HEK293 (cell line): ENCODE measurements around the gene DLX6.
A peak's percentile ranks its signal among the peaks of the same experiment; 100 is the strongest.

ENCODE experiments used
- EGR2 ChIP-seq: fragments of 450-650 bp; formaldehyde crosslinking; IDR thresholded peaks from 2 replicates; pipeline ENCODE4 v1.5.1; 2016; ENCODE audit warnings: low read depth, missing biosample characterization, missing genetic modification characterization
- GLIS1 ChIP-seq: fragments of 450-650 bp; formaldehyde crosslinking; IDR thresholded peaks from 2 replicates; pipeline ENCODE4 v1.5.1; 2016; ENCODE audit warnings: missing biosample characterization, missing genetic modification characterization
- MEIS1 ChIP-seq: sonication (generic); formaldehyde crosslinking; IDR thresholded peaks from 2 replicates; pipeline ENCODE4 v1.8.1; 2022; ENCODE audit warnings: missing genetic modification reagents, mild to moderate bottlenecking, borderline replicate concordance
- SP3 ChIP-seq: fragments of 450-650 bp; formaldehyde crosslinking; IDR thresholded peaks from 2 replicates; pipeline ENCODE4 v1.5.1; 2016; ENCODE audit warnings: missing biosample characterization, missing genetic modification characterization
- ZBTB17 ChIP-seq: fragments of 450-650 bp; formaldehyde crosslinking; IDR thresholded peaks from 2 replicates; pipeline ENCODE4 v1.5.1; 2016; ENCODE audit warnings: missing biosample characterization, missing genetic modification characterization
- ZBTB20 ChIP-seq: fragments of 450-650 bp; formaldehyde crosslinking; IDR thresholded peaks from 2 replicates; pipeline ENCODE4 v1.5.1; 2016; ENCODE audit warnings: missing biosample characterization, missing genetic modification characterization
- ZEB2 ChIP-seq: fragments of 450-650 bp; formaldehyde crosslinking; IDR thresholded peaks from 2 replicates; pipeline ENCODE4 v1.5.1; 2016; ENCODE audit warnings: missing biosample characterization, missing genetic modification characterization
- ZFHX2 ChIP-seq: fragments of 450-650 bp; formaldehyde crosslinking; conservative IDR thresholded peaks from 2 replicates; pipeline ENCODE4 v1.5.1; 2016; ENCODE audit warnings: missing biosample characterization, missing genetic modification characterization
- ZNF157 ChIP-seq: fragments of 450-650 bp; formaldehyde crosslinking; IDR thresholded peaks from 2 replicates; pipeline ENCODE4 v1.5.1; 2016; ENCODE audit warnings: missing biosample characterization, missing genetic modification characterization
- ZNF335 ChIP-seq: fragments of 450-650 bp; formaldehyde crosslinking; conservative IDR thresholded peaks from 2 replicates; pipeline ENCODE4 v1.5.1; 2016; ENCODE audit warnings: missing biosample characterization, missing genetic modification characterization
- ZNF350 ChIP-seq: fragments of 450-650 bp; formaldehyde crosslinking; IDR thresholded peaks from 2 replicates; pipeline ENCODE4 v1.5.0; 2017; ENCODE audit warnings: missing biosample characterization, mild to moderate bottlenecking, missing genetic modification characterization
- ZNF391 ChIP-seq: fragments of 450-650 bp; formaldehyde crosslinking; IDR thresholded peaks from 2 replicates; pipeline ENCODE4 v1.5.1; 2016; ENCODE audit warnings: low read depth, missing biosample characterization, missing genetic modification characterization, borderline replicate concordance
- ZNF394 ChIP-seq: fragments of 450-650 bp; formaldehyde crosslinking; IDR thresholded peaks from 2 replicates; pipeline ENCODE4 v1.5.1; 2016; ENCODE audit warnings: missing biosample characterization, missing genetic modification characterization, mild to moderate bottlenecking, moderate library complexity, borderline replicate concordance
- ZNF561 ChIP-seq: fragments of 450-650 bp; IDR thresholded peaks from 2 replicates; pipeline ENCODE4 v1.5.1; 2018; ENCODE audit warnings: missing biosample characterization, missing genetic modification characterization, borderline replicate concordance
- ZNF610 ChIP-seq: fragments of 450-650 bp; formaldehyde crosslinking; IDR thresholded peaks from 2 replicates; pipeline ENCODE4 v1.5.1; 2016; ENCODE audit warnings: missing biosample characterization, missing genetic modification characterization, borderline replicate concordance
- ZNF626 ChIP-seq: fragments of 450-650 bp; sonication (Bioruptor Pico); formaldehyde crosslinking; IDR thresholded peaks from 2 replicates; pipeline ENCODE4 v1.5.1; 2018; ENCODE audit warnings: missing biosample characterization, missing genetic modification characterization, inconsistent platforms
- ZNF76 ChIP-seq: fragments of 450-650 bp; formaldehyde crosslinking; IDR thresholded peaks from 2 replicates; pipeline ENCODE4; 2016; ENCODE audit warnings: low read depth, missing biosample characterization, missing genetic modification characterization, borderline replicate concordance
- TF ChIP-seq, protein P1 (sequence below): fragments of 450-650 bp; formaldehyde crosslinking; IDR thresholded peaks from 2 replicates; pipeline ENCODE4 v1.5.1; 2016; ENCODE audit warnings: missing biosample characterization, missing genetic modification characterization
- TF ChIP-seq, protein P2 (sequence below): fragments of 450-650 bp; formaldehyde crosslinking; IDR thresholded peaks from 2 replicates; pipeline ENCODE4 v1.5.1; 2016; ENCODE audit warnings: missing biosample characterization, missing genetic modification characterization, low read depth
- TF ChIP-seq, protein P3 (sequence below): fragments of 450-650 bp; formaldehyde crosslinking; IDR thresholded peaks from 2 replicates; pipeline ENCODE4 v1.5.1; 2017; ENCODE audit warnings: missing biosample characterization, mild to moderate bottlenecking, missing genetic modification characterization, moderate library complexity
- TF ChIP-seq, protein P4 (sequence below): fragments of 450-650 bp; formaldehyde crosslinking; IDR thresholded peaks from 2 replicates; pipeline ENCODE4 v1.5.1; 2017; ENCODE audit warnings: missing biosample characterization, missing genetic modification characterization
- TF ChIP-seq, protein P5 (sequence below): fragments of 450-650 bp; formaldehyde crosslinking; IDR thresholded peaks from 2 replicates; pipeline ENCODE4 v1.5.1; 2016; ENCODE audit warnings: missing biosample characterization, missing genetic modification characterization

The DLX6 gene

DNA sequence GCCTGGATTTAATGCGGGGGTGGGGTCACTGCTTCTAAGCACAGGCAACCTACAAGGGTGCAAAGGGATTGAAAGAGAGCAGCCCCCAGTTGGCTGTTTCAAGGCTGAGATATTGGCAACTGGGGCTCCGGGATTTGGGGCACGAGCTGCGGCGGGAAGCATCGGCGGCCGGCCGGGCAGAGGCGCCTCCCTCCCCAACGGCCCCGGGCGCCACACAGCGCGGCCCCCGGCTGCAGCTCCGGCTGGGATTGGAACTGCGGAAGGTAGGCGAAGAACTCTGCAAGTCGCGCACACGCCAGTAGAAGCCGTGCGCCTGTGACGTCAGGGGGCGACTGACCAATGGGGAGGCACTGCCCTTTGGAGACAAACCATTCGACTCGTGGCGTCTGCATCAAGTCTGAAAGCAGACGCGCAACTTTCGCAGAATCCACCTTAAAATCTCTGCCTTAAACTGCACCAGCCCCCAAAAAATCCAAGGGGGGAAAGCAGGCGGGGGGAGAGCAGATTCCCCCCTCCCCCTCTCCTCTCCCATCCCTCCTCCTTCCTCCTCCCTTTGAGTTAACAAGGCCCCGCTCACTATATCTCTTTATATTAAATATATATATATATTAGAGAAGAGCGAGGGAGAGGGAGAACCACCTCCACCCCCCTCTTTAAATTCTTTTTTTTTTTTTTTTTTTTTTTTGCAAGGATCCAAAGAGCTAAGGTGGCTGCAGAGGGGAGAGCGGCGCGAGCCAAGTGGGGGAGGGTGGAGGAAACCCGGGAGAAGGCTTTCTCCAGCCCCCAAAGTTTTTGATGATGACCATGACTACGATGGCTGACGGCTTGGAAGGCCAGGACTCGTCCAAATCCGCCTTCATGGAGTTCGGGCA is at the start of gene DLX6 (continued):
- TF ChIP-seq ZNF394 (tag by site-specific recombination) = peak; percentile 15; the same call in 1 of the 2 replicates
- TF ChIP-seq ZNF335 (tag by site-specific recombination) = peak; percentile 74
- no peak for TF ChIP-seq ZNF626 (tag by site-specific recombination)
- 0 out of 2 replicates have a peak, but pooled peaks have one; percentile 26 for TF ChIP-seq ZNF610 (tag by site-specific recombination)
- TF ChIP-seq, protein P1, sequence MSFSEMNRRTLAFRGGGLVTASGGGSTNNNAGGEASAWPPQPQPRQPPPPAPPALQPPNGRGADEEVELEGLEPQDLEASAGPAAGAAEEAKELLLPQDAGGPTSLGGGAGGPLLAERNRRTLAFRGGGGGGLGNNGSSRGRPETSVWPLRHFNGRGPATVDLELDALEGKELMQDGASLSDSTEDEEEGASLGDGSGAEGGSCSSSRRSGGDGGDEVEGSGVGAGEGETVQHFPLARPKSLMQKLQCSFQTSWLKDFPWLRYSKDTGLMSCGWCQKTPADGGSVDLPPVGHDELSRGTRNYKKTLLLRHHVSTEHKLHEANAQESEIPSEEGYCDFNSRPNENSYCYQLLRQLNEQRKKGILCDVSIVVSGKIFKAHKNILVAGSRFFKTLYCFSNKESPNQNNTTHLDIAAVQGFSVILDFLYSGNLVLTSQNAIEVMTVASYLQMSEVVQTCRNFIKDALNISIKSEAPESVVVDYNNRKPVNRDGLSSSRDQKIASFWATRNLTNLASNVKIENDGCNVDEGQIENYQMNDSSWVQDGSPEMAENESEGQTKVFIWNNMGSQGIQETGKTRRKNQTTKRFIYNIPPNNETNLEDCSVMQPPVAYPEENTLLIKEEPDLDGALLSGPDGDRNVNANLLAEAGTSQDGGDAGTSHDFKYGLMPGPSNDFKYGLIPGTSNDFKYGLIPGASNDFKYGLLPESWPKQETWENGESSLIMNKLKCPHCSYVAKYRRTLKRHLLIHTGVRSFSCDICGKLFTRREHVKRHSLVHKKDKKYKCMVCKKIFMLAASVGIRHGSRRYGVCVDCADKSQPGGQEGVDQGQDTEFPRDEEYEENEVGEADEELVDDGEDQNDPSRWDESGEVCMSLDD = peak; percentile 71; the same call in 1 of the 2 replicates
- 0 out of 2 replicates have a peak, but pooled peaks have one; percentile 43 for TF ChIP-seq ZBTB17
- 0 out of 2 replicates have a peak, but pooled peaks have one; percentile 22 for TF ChIP-seq SP3 (tag by site-specific recombination)
- TF ChIP-seq, protein P2, sequence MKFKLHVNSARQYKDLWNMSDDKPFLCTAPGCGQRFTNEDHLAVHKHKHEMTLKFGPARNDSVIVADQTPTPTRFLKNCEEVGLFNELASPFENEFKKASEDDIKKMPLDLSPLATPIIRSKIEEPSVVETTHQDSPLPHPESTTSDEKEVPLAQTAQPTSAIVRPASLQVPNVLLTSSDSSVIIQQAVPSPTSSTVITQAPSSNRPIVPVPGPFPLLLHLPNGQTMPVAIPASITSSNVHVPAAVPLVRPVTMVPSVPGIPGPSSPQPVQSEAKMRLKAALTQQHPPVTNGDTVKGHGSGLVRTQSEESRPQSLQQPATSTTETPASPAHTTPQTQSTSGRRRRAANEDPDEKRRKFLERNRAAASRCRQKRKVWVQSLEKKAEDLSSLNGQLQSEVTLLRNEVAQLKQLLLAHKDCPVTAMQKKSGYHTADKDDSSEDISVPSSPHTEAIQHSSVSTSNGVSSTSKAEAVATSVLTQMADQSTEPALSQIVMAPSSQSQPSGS (tag by site-specific recombination) = peak; percentile 86
- no peak for TF ChIP-seq MEIS1
- TF ChIP-seq ZNF391 (tag by site-specific recombination) = no peak
- peak; percentile 77; the same call in 1 of the 2 replicates for TF ChIP-seq ZNF561 (tag by site-specific recombination)
- TF ChIP-seq, protein P3, sequence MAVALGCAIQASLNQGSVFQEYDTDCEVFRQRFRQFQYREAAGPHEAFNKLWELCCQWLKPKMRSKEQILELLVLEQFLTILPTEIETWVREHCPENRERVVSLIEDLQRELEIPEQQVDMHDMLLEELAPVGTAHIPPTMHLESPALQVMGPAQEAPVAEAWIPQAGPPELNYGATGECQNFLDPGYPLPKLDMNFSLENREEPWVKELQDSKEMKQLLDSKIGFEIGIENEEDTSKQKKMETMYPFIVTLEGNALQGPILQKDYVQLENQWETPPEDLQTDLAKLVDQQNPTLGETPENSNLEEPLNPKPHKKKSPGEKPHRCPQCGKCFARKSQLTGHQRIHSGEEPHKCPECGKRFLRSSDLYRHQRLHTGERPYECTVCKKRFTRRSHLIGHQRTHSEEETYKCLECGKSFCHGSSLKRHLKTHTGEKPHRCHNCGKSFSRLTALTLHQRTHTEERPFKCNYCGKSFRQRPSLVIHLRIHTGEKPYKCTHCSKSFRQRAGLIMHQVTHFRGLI (tag by site-specific recombination) = no peak
- peak; percentile 42; the same call in 1 of the 2 replicates for TF ChIP-seq ZEB2 (tag by site-specific recombination)
- peak; percentile 25; the same call in 1 of the 2 replicates for TF ChIP-seq ZNF76 (tag by site-specific recombination)
- TF ChIP-seq ZBTB20 (tag by site-specific recombination) = peak; percentile 96
- peak; percentile 89 for TF ChIP-seq ZNF350 (tag by site-specific recombination)
- peak; percentile 16; the same call in 1 of the 2 replicates for TF ChIP-seq EGR2 (tag by site-specific recombination)
- peak; percentile 39; the same call in 1 of the 2 replicates for TF ChIP-seq ZFHX2 (tag by site-specific recombination)
- TF ChIP-seq ZNF157 (tag by site-specific recombination) = no peak
- TF ChIP-seq, protein P4, sequence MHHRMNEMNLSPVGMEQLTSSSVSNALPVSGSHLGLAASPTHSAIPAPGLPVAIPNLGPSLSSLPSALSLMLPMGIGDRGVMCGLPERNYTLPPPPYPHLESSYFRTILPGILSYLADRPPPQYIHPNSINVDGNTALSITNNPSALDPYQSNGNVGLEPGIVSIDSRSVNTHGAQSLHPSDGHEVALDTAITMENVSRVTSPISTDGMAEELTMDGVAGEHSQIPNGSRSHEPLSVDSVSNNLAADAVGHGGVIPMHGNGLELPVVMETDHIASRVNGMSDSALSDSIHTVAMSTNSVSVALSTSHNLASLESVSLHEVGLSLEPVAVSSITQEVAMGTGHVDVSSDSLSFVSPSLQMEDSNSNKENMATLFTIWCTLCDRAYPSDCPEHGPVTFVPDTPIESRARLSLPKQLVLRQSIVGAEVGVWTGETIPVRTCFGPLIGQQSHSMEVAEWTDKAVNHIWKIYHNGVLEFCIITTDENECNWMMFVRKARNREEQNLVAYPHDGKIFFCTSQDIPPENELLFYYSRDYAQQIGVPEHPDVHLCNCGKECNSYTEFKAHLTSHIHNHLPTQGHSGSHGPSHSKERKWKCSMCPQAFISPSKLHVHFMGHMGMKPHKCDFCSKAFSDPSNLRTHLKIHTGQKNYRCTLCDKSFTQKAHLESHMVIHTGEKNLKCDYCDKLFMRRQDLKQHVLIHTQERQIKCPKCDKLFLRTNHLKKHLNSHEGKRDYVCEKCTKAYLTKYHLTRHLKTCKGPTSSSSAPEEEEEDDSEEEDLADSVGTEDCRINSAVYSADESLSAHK (tag by site-specific recombination) = peak; percentile 80
- peak; percentile 29; the same call in 1 of the 2 replicates for TF ChIP-seq GLIS1 (tag by site-specific recombination)
- TF ChIP-seq, protein P5, sequence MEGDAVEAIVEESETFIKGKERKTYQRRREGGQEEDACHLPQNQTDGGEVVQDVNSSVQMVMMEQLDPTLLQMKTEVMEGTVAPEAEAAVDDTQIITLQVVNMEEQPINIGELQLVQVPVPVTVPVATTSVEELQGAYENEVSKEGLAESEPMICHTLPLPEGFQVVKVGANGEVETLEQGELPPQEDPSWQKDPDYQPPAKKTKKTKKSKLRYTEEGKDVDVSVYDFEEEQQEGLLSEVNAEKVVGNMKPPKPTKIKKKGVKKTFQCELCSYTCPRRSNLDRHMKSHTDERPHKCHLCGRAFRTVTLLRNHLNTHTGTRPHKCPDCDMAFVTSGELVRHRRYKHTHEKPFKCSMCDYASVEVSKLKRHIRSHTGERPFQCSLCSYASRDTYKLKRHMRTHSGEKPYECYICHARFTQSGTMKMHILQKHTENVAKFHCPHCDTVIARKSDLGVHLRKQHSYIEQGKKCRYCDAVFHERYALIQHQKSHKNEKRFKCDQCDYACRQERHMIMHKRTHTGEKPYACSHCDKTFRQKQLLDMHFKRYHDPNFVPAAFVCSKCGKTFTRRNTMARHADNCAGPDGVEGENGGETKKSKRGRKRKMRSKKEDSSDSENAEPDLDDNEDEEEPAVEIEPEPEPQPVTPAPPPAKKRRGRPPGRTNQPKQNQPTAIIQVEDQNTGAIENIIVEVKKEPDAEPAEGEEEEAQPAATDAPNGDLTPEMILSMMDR = peak; percentile 74
